Astrocyte (in vitro differentiated cells and primary cell): ENCODE measurements around the gene EPS8. TPM values are rescaled to one million over a fixed set of nuclear protein-coding genes. Genes with fewer than 3 reads are reported as not detected.
A peak's percentile ranks its signal among the peaks of the same experiment; 100 is the strongest.

Source experiments
- DNase-seq: peaks from one replicate; pipeline ENCODE4 v3.0.0-alpha.2; 2010; ENCODE audit warnings: low read depth
- FAIRE-seq: peaks from 2 replicates; lab custom pipeline; 2011; peaks lifted over from hg19 to GRCh38; lab: Jason Lieb, UNC
- H2AFZ ChIP-seq: 2 replicates; pipeline ENCODE4 v1.6.0; 2012; ENCODE audit warnings: low read depth, low read length, inconsistent platforms
- H3K27ac ChIP-seq: 2 replicates; pipeline ENCODE4 v1.5.1; 2011; ENCODE audit warnings: low read depth, low read length, inconsistent platforms
- H3K27me3 ChIP-seq: 2 replicates; pipeline ENCODE4 v1.6.0; 2011; ENCODE audit warnings: low read length, inconsistent platforms; ENCODE audit not compliant: insufficient read depth
- H3K36me3 ChIP-seq: 2 replicates; pipeline ENCODE4 v1.5.1; 2011; ENCODE audit warnings: low read length, inconsistent platforms; ENCODE audit not compliant: insufficient read depth
- H3K4me1 ChIP-seq: 2 replicates; pipeline ENCODE4 v1.5.1; 2011; ENCODE audit warnings: low read length, inconsistent platforms; ENCODE audit not compliant: insufficient read depth
- H3K4me2 ChIP-seq: 2 replicates; pipeline ENCODE4 v1.6.0; 2012; ENCODE audit warnings: low read length, inconsistent platforms
- H3K4me3 ChIP-seq: 2 replicates; pipeline ENCODE4 v1.5.1; 2011; ENCODE audit warnings: low read depth, mild to moderate bottlenecking, low read length, inconsistent platforms; ENCODE audit not compliant: insufficient read depth
- H3K79me2 ChIP-seq: 2 replicates; pipeline ENCODE4 v1.6.0; 2012; ENCODE audit warnings: mild to moderate bottlenecking, low read length, inconsistent platforms; ENCODE audit not compliant: insufficient read depth
- H3K9ac ChIP-seq: 2 replicates; pipeline ENCODE4 v1.6.0; 2012; ENCODE audit warnings: mild to moderate bottlenecking, low read length, inconsistent platforms
- H3K9me3 ChIP-seq: 2 replicates; pipeline ENCODE4 v1.5.1; 2012; ENCODE audit warnings: low read depth, mild to moderate bottlenecking, low read length, inconsistent platforms; ENCODE audit not compliant: insufficient read depth
- H4K20me1 ChIP-seq: 2 replicates; pipeline ENCODE4 v1.6.0; 2012; ENCODE audit warnings: low read length, inconsistent platforms; ENCODE audit not compliant: insufficient read depth
- H3K27ac Mint-ChIP-seq: one replicate; pipeline ENCODE4 v1.8.0; 2021; ENCODE audit warnings: mild to moderate bottlenecking, mixed read lengths; ENCODE audit not compliant: unreplicated experiment
- H3K27me3 Mint-ChIP-seq: one replicate; pipeline ENCODE4 v1.8.0; 2021; ENCODE audit warnings: low read depth, mixed read lengths; ENCODE audit not compliant: unreplicated experiment
- H3K36me3 Mint-ChIP-seq: one replicate; pipeline ENCODE4 v1.8.0; 2021; ENCODE audit warnings: low read depth, mixed read lengths; ENCODE audit not compliant: unreplicated experiment
- H3K4me1 Mint-ChIP-seq: one replicate; pipeline ENCODE4 v1.8.0; 2021; ENCODE audit warnings: low read depth, mixed read lengths; ENCODE audit not compliant: unreplicated experiment
- H3K4me3 Mint-ChIP-seq: one replicate; pipeline ENCODE4 v1.8.0; 2021; ENCODE audit warnings: mild to moderate bottlenecking, moderate library complexity, mixed read lengths; ENCODE audit not compliant: unreplicated experiment
- H3K9me3 Mint-ChIP-seq: one replicate; pipeline ENCODE4 v1.8.0; 2021; ENCODE audit warnings: mild to moderate bottlenecking, mixed read lengths; ENCODE audit not compliant: unreplicated experiment
- EZH2 ChIP-seq: IDR thresholded peaks from 2 replicates; pipeline ENCODE4 v1.6.1; 2012; ENCODE audit warnings: mild to moderate bottlenecking, low read length, inconsistent platforms; ENCODE audit not compliant: insufficient read depth
- total RNA-seq: library from RNA; stranded (reverse); gene quantifications from 2 replicates; pipeline ENCODE4 v1.2.1, GENCODE V29; 2021
- TF ChIP-seq, protein P1 (sequence below): IDR thresholded peaks from 2 replicates; pipeline ENCODE4 v1.5.1; 2011; ENCODE audit warnings: low read depth, mild to moderate bottlenecking, inconsistent platforms, low read length, moderate library complexity; ENCODE audit not compliant: insufficient read depth

Gene EPS8
- total RNA-seq, 1 donor from 2014 or later, result 31.8 TPM

DNA sequence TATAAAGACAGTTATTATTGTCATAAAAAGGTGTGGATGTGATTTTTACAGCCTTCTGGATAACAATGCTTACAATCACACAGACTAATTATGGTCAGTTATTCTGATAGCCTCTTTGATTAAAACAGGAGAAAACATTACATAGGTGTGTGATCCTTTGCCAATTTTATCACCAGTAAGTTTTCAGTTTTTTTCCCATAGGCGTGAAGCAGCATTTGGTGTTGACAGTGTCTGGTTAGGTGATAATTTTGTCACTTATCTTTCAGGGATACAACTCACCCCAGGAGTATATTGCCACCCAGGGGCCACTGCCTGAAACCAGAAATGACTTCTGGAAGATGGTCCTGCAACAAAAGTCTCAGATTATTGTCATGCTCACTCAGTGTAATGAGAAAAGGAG is 208.8 kb downstream of the EPS8 start:
- H2AFZ ChIP-seq, result no peak overlapping the region

DNA sequence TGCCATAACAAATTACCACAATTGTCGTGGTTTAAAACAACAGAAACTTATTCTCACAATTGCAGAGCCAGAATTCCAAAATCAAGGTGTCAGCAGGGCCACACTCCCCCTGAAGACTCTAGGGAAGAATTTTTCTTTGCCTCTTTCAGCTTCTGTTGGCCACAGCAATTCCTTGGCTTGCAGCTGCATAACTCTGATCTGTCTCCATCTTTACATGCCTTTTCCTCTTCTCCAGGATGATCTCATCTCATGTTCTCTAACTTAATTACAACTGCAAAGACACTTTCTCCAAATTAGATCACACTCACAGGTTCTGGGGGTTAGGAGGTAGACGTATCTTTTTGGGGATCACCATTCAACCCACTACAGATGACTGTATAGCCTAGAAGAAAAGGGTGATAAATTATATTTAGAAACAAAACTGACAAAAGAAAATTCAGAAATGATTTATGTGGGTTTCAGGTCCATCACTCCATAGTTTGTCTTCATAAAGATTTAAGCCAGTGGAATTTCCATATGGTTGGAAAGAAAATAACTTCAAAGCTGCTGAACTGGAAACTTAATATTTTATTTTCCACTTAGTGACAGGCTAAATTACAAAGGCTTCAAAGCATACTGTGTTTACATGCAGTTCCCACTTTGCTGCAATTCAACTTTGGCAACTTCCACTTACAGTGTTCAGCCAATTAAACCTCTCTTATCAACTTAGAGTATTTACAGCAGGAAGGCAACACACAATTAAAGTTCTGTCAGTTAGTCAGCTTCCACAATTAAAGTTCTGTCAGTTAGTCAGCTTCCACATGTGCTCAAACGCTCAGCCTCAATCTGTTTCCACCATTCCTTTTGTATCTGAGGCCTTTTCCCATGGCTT is 213.3 kb downstream of the EPS8 start:
- Mint-ChIP-seq H3K27me3 (no peaks in the 10 kb centered on the region), H3K27ac (no peak overlapping the region), H3K4me3 (no peak overlapping the region), H3K9me3 (peaks cover 2% of the 10 kb centered on the region), H3K36me3 (no peaks in the 10 kb centered on the region), H3K4me1 (no peaks in the 10 kb centered on the region)
- Histone ChIP-seq H3K4me2 (no peak overlapping the region), H3K79me2 (no peaks in the 10 kb centered on the region), H2AFZ (no peak overlapping the region), H3K27ac (no peak overlapping the region), H3K9ac (no peak overlapping the region), H3K4me3 (no peak overlapping the region), H3K4me1 (no peaks in the 10 kb centered on the region), H4K20me1 (no peaks in the 10 kb centered on the region), H3K36me3 (no peaks in the 10 kb centered on the region), H3K9me3 (no peaks in the 10 kb centered on the region), H3K27me3 (no peaks in the 10 kb centered on the region)
- TF ChIP-seq, protein P1, sequence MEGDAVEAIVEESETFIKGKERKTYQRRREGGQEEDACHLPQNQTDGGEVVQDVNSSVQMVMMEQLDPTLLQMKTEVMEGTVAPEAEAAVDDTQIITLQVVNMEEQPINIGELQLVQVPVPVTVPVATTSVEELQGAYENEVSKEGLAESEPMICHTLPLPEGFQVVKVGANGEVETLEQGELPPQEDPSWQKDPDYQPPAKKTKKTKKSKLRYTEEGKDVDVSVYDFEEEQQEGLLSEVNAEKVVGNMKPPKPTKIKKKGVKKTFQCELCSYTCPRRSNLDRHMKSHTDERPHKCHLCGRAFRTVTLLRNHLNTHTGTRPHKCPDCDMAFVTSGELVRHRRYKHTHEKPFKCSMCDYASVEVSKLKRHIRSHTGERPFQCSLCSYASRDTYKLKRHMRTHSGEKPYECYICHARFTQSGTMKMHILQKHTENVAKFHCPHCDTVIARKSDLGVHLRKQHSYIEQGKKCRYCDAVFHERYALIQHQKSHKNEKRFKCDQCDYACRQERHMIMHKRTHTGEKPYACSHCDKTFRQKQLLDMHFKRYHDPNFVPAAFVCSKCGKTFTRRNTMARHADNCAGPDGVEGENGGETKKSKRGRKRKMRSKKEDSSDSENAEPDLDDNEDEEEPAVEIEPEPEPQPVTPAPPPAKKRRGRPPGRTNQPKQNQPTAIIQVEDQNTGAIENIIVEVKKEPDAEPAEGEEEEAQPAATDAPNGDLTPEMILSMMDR, result no peak
- TF ChIP-seq EZH2, result no peak
- FAIRE-seq (no peak), DNase-seq (peak; percentile 23)

More for the DNA sequence above, 208.8 kb downstream of the EPS8 start:
- Histone ChIP-seq H3K27ac (no peak overlapping the region), H3K9me3 (no peaks in the 10 kb centered on the region), H3K79me2 (no peaks in the 10 kb centered on the region), H3K27me3 (no peaks in the 10 kb centered on the region), H3K4me1 (no peaks in the 10 kb centered on the region), H3K4me2 (no peak overlapping the region), H3K36me3 (no peaks in the 10 kb centered on the region), H4K20me1 (no peaks in the 10 kb centered on the region), H3K9ac (no peak overlapping the region), H3K4me3 (no peak overlapping the region)
- no peaks in the 10 kb centered on the region for H3K27me3 Mint-ChIP-seq
- TF ChIP-seq EZH2, result no peak
- TF ChIP-seq, protein P1, result no peak
- no peaks in the 10 kb centered on the region for H3K4me1 Mint-ChIP-seq
- DNase-seq, result no peak
- H3K9me3 Mint-ChIP-seq, result peaks cover 4% of the 10 kb centered on the region
- no peak overlapping the region for H3K27ac Mint-ChIP-seq
- H3K4me3 Mint-ChIP-seq, result no peak overlapping the region
- no peaks in the 10 kb centered on the region for H3K36me3 Mint-ChIP-seq
- no peak for FAIRE-seq

DNA sequence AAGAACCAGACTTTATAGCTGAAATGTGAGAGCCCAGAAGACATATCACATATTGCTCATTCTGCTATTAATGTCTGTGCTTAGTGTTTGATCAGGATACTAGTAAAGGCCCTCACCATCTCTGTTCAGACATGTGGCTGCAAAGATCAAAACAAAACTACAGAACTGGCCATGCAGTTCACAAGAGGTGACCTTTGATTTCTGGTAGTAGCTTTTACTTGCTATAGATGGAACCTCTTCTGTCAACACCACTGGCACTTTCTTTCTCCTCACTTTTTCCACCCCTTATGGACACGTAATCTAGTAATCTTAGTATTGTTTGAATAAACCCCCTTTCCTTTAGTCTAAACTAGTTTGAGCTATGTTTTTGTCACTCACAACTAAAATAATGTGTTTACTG is 214.8 kb downstream of the EPS8 start:
- H3K4me3 Mint-ChIP-seq, result no peak overlapping the region
- H3K79me2 ChIP-seq, result no peaks in the 10 kb centered on the region
- H3K27ac Mint-ChIP-seq, result no peak overlapping the region
- no peaks in the 10 kb centered on the region for H4K20me1 ChIP-seq
- H3K27me3 ChIP-seq, result no peaks in the 10 kb centered on the region
- DNase-seq (no peak), FAIRE-seq (no peak)
- H3K4me1 ChIP-seq, result no peaks in the 10 kb centered on the region
- H2AFZ ChIP-seq, result no peak overlapping the region
- no peaks in the 10 kb centered on the region for H3K36me3 Mint-ChIP-seq
- H3K9me3 Mint-ChIP-seq, result peaks cover 2% of the 10 kb centered on the region
- H3K4me3 ChIP-seq, result no peak overlapping the region
- no peaks in the 10 kb centered on the region for H3K9me3 ChIP-seq
- H3K36me3 ChIP-seq, result no peaks in the 10 kb centered on the region
- no peaks in the 10 kb centered on the region for H3K4me1 Mint-ChIP-seq
- H3K4me2 ChIP-seq, result no peak overlapping the region
- TF ChIP-seq, protein P1, result no peak
- no peak for TF ChIP-seq EZH2
- H3K27me3 Mint-ChIP-seq, result no peaks in the 10 kb centered on the region
- no peak overlapping the region for H3K27ac ChIP-seq
- H3K9ac ChIP-seq, result no peak overlapping the region
